ENCODE data around the gene KDM1B.
"Not testable (repeated sequence)": the region's sequence is repeated elsewhere in the genome, so short reads cannot be mapped to it uniquely, and the experiment has no call there.

KDM1B gene

GRCh38 chr6:18151391-18151790, 3.8 kb upstream of the KDM1B start:
- not testable (repeated sequence) for DNase-seq

- no peak for DNase-seq
Measured at GRCh38 chr6:18151801-18152200, 3.4 kb upstream of the KDM1B start.

GRCh38 chr6:18153311-18153703, 1.9 kb upstream of the KDM1B start:
- no peak for DNase-seq

GRCh38 chr6:18154507-18155149, 594 bp upstream of the KDM1B start, which contains the start of gene TPMT:
Gene TPMT (minus strand): TSS chr6:18155077. CDS start chr6:18149127, 5,950 bp downstream.
- DNase-seq: no peak

- DNase-seq: no peak
Measured at GRCh38 chr6:18155864-18156421, 721 bp downstream of the KDM1B start.

GRCh38 chr6:18160911-18161310, 5.7 kb downstream of the KDM1B start:
- no peak for DNase-seq

GRCh38 chr6:18161431-18161830, 6.2 kb downstream of the KDM1B start:
- no peak for DNase-seq

GRCh38 chr6:18162401-18162800, 7.2 kb downstream of the KDM1B start:
- DNase-seq: no peak

GRCh38 chr6:18165751-18166150, 10.5 kb downstream of the KDM1B start:
- DNase-seq: no peak

- no peak for DNase-seq
Measured at GRCh38 chr6:18166312-18167036, 11.3 kb downstream of the KDM1B start.

GRCh38 chr6:18168264-18168663, 13.0 kb downstream of the KDM1B start:
- DNase-seq: no peak

- DNase-seq: no peak
Measured at GRCh38 chr6:18171871-18172270, 16.6 kb downstream of the KDM1B start.

GRCh38 chr6:18176198-18176597, 21.0 kb downstream of the KDM1B start:
- DNase-seq: not testable (repeated sequence)

- DNase-seq: no peak
Measured at GRCh38 chr6:18177286-18177965, 22.2 kb downstream of the KDM1B start.

- DNase-seq: no peak
Measured at GRCh38 chr6:18178960-18179615, 23.9 kb downstream of the KDM1B start.

- DNase-seq: no peak
Measured at GRCh38 chr6:18179770-18180356, 24.6 kb downstream of the KDM1B start.

- no peak for DNase-seq
Measured at GRCh38 chr6:18182568-18182967, 27.3 kb downstream of the KDM1B start.

- DNase-seq: no peak
Measured at GRCh38 chr6:18183766-18184165, 28.5 kb downstream of the KDM1B start.

GRCh38 chr6:18185624-18186023, 30.4 kb downstream of the KDM1B start:
- DNase-seq: no peak

GRCh38 chr6:18186033-18186432, 30.8 kb downstream of the KDM1B start:
- no peak for DNase-seq

- no peak for DNase-seq
Measured at GRCh38 chr6:18186540-18187250, 31.5 kb downstream of the KDM1B start.

GRCh38 chr6:18187701-18188100, 32.5 kb downstream of the KDM1B start:
- no peak for DNase-seq
